ENCODE results near the gene KANSL3.
A peak's percentile ranks its signal among the peaks of the same experiment; 100 is the strongest.
"Not testable (repeated sequence)": the region's sequence is repeated elsewhere in the genome, so short reads cannot be mapped to it uniquely, and the experiment has no call there.

The KANSL3 gene

DNA sequence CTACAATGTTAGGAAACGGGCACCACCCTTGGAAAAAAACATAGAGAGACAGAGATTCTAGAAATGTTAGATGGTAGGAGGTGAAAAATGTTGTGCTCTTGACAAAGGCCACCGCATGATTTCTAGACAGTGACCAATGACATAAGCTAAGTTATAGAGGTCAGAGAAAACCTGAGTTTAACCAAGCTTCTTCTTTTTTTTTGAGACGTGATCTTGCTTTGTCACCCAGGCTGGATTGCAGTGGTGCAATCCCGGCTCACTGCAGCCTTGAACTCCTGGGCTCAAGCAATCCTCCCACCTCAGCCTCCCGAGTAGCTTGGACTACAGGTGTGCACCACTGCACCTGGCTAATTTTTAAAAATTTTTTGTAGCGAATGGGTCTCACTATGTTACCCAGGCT is 17.4 kb upstream of the KANSL3 start:
- no peak for TF ChIP-seq CTCF (IDR thresholded peaks at IDR 0.05; ENCODE audit: insufficient read depth, missing control alignments)
- DNase-seq (ENCODE audit: insufficient read length, low spot score) (no peak), FAIRE-seq (no peak)

DNA sequence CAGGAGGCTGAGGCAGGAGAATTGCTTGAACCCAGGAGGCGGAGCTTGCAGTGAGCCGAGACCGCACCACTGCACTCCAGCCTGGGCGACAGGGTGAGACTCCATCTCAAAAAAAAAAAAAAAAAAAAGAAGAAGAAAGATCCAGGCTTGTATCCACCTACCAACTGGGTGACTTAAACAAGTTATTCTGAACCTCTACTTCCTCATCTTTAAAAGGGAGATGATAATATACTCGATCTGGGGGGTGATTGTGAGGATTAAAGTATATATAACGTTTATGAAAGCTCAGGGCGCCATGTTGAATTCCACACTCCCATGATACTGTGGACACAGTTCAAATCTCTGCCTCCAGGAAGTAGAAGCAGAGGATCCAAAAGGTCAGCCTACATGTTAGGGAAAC is 16.7 kb upstream of the KANSL3 start:
- DNase-seq (ENCODE audit: insufficient read length, low spot score); FAIRE-seq: not testable (repeated sequence)

DNA sequence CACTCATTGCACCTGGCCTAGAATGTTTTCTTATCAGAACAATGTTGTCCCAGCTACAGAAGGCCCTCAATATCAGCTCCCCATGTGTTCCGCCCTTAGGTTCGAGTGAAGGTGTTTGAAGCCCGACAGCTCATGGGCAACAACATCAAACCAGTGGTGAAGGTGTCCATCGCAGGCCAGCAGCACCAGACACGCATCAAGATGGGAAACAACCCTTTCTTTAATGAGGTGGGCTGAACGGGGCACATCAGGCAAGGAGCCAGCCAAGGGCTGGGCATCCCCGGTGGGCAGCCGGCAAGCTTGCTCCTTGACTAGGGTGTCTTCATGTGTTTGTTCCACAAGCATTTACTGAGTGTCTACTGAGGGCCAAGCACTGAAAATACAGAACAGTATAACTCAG is 13.7 kb upstream of the KANSL3 start:
- TF ChIP-seq CTCF (IDR thresholded peaks at IDR 0.05; ENCODE audit: insufficient read depth, missing control alignments) = no peak
- no peak for DNase-seq (ENCODE audit: insufficient read length, low spot score)
- no peak for FAIRE-seq

GRCh38 chr2:96649342-96649741 is 11.2 kb upstream of the KANSL3 start:
- FAIRE-seq = no peak
- no peak for DNase-seq (ENCODE audit: insufficient read length, low spot score)
- TF ChIP-seq CTCF (IDR thresholded peaks at IDR 0.05; ENCODE audit: insufficient read depth, missing control alignments) = no peak

DNA sequence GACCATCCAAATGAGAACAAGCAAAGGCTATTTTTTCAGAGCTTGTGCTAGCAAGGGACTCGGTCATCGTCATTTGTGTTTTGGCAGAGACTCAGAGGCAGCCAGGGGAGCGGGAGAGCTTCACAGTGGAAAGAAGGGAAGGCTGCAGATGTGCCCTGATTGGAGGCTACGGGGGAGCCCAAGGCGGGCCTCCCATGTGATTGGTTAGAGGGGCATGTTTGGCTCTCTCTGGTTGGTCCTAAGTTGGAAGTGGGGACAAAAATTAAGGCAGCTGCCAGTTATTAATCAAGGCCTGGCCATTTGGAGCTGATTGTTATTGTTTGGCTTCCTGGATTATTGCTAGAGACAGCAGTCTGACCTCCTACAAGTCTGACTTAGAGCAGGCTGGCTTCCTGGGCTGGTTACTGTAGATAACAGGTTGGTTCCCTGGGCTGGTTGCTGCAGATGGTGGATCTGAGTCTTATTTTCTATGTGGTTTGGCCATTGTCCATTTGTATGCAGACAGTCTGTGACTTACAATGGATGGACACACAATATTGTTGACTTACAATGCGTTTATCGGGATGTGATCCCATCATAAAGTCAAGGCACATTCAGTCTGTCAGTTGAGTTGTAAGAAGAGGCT is 10.3 kb upstream of the KANSL3 start:
- DNase-seq (ENCODE audit: insufficient read length, low spot score) (no peak), FAIRE-seq (no peak)
- no peak for TF ChIP-seq CTCF (IDR thresholded peaks at IDR 0.05; ENCODE audit: insufficient read depth, missing control alignments)

DNA sequence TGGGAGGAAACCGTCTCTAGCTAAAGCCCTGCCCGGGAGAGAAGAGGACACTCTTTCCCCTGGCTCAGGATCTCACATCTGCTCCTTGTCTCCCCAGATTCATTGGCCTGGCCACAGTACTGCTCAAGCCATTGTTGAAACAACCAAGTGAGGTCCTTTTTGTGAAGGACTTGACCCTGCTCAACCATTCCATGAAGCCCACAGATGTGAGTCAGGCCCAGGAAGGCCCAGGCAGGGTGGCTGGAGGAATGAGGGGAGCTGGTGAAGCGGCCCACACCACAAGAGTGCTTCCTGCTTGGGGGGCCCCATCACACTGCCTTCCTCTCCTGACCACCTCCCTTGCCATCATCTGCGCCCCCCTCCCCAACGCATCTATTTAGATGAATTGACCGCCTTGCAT is 9.6 kb upstream of the KANSL3 start:
- no peak for TF ChIP-seq CTCF (IDR thresholded peaks at IDR 0.05; ENCODE audit: insufficient read depth, missing control alignments)
- DNase-seq (ENCODE audit: insufficient read length, low spot score) (no peak), FAIRE-seq (no peak)

DNA sequence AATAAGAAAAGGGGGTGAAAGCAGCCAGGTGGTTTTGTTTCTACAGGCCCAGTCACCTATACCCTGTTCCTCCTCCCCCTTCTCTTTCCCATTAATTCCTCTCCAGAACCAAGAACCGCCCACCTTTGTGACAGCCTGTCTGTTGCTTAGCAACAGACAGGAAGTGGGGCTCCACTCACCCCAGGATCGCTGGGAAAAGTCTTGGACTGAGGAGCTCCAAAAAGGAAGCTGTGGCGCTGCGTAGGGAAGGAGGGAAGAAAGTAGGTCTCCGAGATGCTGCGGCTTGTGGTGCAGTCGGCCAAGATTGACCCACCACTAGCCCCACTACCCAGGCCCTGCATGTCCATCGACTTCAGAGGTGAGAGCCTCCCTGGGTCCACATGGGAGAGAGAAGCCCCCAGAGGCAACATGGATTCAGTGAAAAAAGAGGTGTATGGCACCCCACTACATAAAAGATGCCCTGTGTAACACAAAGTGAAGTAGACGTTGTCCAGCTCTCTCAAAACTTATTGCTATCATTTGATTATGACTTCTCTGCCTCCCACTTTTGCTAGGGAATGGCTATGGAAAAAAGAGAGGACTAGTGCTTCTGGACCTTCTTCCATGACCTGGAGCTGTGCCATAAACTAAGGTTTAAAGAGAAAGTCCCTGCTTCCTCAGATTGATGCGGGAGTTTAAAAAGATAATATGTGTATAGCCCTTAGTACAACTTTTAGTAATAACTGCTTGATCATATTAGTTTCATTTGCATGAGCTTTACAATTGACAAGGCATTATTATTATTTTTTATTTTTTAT is 4.7 kb upstream of the KANSL3 start, which contains the start of gene FER1L5:
Gene FER1L5 (plus strand): TSS at position 201 of the 797 bp plus-strand sequence. CDS start 73 bp downstream, at position 274.
- FAIRE-seq = no peak
- DNase-seq (ENCODE audit: insufficient read length, low spot score) = peak; percentile 68
- no peak for TF ChIP-seq CTCF (IDR thresholded peaks at IDR 0.05; ENCODE audit: insufficient read depth, missing control alignments)

Data from D721Med (cell line).